Psoas muscle (tissue), 8 donors: ENCODE data around the gene LRRC73. TPM values are rescaled to one million over a fixed set of nuclear protein-coding genes. Genes with fewer than 3 reads are reported as not detected.
A peak's percentile ranks its signal among the peaks of the same experiment; 100 is the strongest.

Experiments
- ATAC-seq, 4 donors: fragments of 200-7000 bp; cut with Tn5 transposase; one replicate each; pipeline ENCODE4 v1.9.1; 2020; ENCODE audit warnings: moderate library complexity in 3 of 4, mild to moderate bottlenecking in 2 of 4
- DNase-seq, 2 donors: peaks; one replicate each; pipeline ENCODE4 v3.0.0-alpha.2; 2020
- H3K27ac ChIP-seq: fragments of 200-600 bp; one replicate; pipeline ENCODE4 v1.8.0; 2022
- H3K27me3 ChIP-seq, 3 donors: fragments of 200-600 bp in 1 of 3; one replicate each; pipeline versions ENCODE4 v1.6.1 to v1.8.0; 2013 to 2022; ENCODE audit warnings: low read length in 2 of 3, mild to moderate bottlenecking in 2 of 3, moderate library complexity in 1 of 3; ENCODE audit not compliant: insufficient read depth in 3 of 3
- H3K36me3 ChIP-seq, 2 donors: fragments of 200-600 bp in 1 of 2; one replicate each; pipeline versions ENCODE4 v1.6.1 to v1.8.0; 2013 to 2022; ENCODE audit warnings: low read depth in 1 of 2, mild to moderate bottlenecking in 1 of 2, moderate library complexity in 1 of 2; ENCODE audit not compliant: insufficient read depth in 1 of 2
- H3K4me1 ChIP-seq: fragments of 200-600 bp; one replicate; pipeline ENCODE4 v1.8.0; 2022
- H3K4me3 ChIP-seq: fragments of 200-600 bp; one replicate; pipeline ENCODE4 v1.8.0; 2022; ENCODE audit warnings: mild to moderate bottlenecking
- H3K9me3 ChIP-seq: fragments of 200-600 bp; one replicate; pipeline ENCODE4 v1.8.0; 2022
- WGBS, 3 donors: extraction: QIAGEN DNeasy Blood & Tissue Kit; methylation state at CpG; one replicate each; pipeline versions ENCODE4 v1.1.6 to v1.1.7; 2013; 5-methylcytosine and 5-hydroxymethylcytosine counted together
- intact Hi-C, 2 donors: fragments of 100-400 bp; cut with DNase I; formaldehyde crosslinking; loops; one replicate each; pipeline versions ENCODE4 v1.11.0 to v1.14.2; 2022
- polyA plus RNA-seq, 3 donors: library from polyadenylated mRNA; stranded (reverse); fragments of 200-250 nt; gene quantifications; one replicate each; pipeline ENCODE4 v1.2.3, GENCODE V29; 2013
- total RNA-seq, 4 donors: library from RNA; stranded (reverse); fragmentation: NEBNext Ultra II Directional in 2 of 4; extraction: Animal tissue kit (Norgen Biotek cat#: 25700) in 2 of 4; gene quantifications; one replicate each; pipeline versions ENCODE4 v1.2.1 to v1.2.4, GENCODE V29; 2021 to 2023
- TF ChIP-seq, protein P1 (sequence below): fragments of 200-600 bp; IDR thresholded peaks from one replicate; pipeline ENCODE4 v1.8.0; 2022; ENCODE audit warnings: antibody characterized with exemption
- donor health status: healthy with polysubstance abuse.
- donor health status: DM: no; HTN: no; CAD: no; lungs with moderate emphysema.
- donor health status: Bipolar disorder and iron deficiency.
- donor health status: healthy.
- donor health status: DM: yes; HTN: yes; CAD: no.
- donor health status: DM: no; HTN: no; CAD: no.
- donor health status: DM: no; HTN: no; CAD: no.
- donor health status: DM: yes; HTN: yes; CAD: no.

LRRC73 gene
- total and polyA plus RNA-seq, 7 donors: 0.10 to 0.29 (median 0.23) TPM; not detected in 3

- Histone ChIP-seq H3K9me3 (no peaks in the 10 kb centered on the region), H3K27me3 (peaks cover 0 to 9% (median 0%) of the 10 kb centered on the region in 3 donors), H3K27ac (no peak overlapping the region), H3K4me1 (peaks cover 12% of the 10 kb centered on the region), H3K36me3 (peaks cover 9 to 57% of the 10 kb centered on the region in 2 donors), H3K4me3 (no peak overlapping the region)
- ATAC-seq (no peak), DNase-seq (peak in 1 of 2 donors; percentile 40)
- TF ChIP-seq, protein P1, sequence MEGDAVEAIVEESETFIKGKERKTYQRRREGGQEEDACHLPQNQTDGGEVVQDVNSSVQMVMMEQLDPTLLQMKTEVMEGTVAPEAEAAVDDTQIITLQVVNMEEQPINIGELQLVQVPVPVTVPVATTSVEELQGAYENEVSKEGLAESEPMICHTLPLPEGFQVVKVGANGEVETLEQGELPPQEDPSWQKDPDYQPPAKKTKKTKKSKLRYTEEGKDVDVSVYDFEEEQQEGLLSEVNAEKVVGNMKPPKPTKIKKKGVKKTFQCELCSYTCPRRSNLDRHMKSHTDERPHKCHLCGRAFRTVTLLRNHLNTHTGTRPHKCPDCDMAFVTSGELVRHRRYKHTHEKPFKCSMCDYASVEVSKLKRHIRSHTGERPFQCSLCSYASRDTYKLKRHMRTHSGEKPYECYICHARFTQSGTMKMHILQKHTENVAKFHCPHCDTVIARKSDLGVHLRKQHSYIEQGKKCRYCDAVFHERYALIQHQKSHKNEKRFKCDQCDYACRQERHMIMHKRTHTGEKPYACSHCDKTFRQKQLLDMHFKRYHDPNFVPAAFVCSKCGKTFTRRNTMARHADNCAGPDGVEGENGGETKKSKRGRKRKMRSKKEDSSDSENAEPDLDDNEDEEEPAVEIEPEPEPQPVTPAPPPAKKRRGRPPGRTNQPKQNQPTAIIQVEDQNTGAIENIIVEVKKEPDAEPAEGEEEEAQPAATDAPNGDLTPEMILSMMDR: no peak
- intact Hi-C loops: no loop called here
- WGBS, 3 donors: 61 to 68% (median 65%) methylated on average over 8 of the region's 8 CpGs
Measured at GRCh38 chr6:43508481-43509141, 1.5 kb downstream of the LRRC73 start.

DNA sequence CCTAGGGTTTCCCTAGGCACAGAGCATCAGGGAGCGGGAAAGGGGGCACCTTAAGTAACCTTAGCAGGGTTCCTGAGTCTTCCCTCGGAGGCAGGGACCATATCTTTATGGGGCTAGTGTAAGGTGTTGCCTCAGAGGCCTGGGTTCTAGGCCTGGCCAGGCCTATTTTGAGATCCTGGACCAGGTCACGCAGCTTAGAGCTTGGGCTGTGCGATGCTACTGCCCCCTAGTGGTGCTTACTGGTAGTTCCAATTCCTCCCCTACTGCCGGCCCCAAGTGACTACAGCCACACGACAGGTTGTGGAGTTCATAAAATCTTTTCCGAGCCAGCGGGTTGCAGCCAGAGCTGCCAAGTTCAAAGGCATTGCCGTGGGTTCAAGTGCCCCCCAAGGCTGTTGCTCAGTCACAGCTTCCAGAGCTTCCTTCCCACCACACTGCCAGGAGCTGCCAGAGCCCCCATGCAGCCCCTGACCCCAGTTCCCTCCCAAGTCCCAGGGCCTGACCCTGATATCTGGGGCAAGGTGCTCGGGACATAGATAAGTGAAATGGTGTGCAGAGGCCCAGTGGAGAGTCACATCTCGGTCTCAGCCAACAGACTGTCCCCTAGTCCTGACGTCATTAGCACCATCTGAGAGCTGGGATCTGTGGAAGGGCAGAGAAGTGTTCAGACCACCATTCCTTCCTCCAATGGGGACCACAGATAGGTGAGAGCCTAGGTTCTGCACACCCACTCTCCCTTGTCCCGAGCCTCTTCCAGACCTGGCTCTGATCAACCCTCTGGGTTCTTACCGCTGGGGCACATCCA, 3.3 kb downstream of the LRRC73 start:
- Histone ChIP-seq H3K4me3 (no peak overlapping the region), H3K27ac (no peak overlapping the region), H3K4me1 (peaks cover 8% of the 10 kb centered on the region), H3K27me3 (peaks cover 0 to 9% (median 0%) of the 10 kb centered on the region in 3 donors), H3K9me3 (no peaks in the 10 kb centered on the region), H3K36me3 (peaks cover 0 to 57% of the 10 kb centered on the region in 2 donors)
- peak; percentile 71 to 78 (median 77) for ATAC-seq
- 23 to 27% (median 26%) methylated on average over 14 of the region's 14 CpGs for WGBS, 3 donors
- intact Hi-C loops: loop anchor here (1.0 to 2.0 kb wide), 3 partner anchors 52 to 122 kb away; partner anchors contain the start of gene DLK2 (in 1 of the 2)
- TF ChIP-seq, protein P1: peak; percentile 97
- peak; percentile 70 to 82 for DNase-seq

DNA sequence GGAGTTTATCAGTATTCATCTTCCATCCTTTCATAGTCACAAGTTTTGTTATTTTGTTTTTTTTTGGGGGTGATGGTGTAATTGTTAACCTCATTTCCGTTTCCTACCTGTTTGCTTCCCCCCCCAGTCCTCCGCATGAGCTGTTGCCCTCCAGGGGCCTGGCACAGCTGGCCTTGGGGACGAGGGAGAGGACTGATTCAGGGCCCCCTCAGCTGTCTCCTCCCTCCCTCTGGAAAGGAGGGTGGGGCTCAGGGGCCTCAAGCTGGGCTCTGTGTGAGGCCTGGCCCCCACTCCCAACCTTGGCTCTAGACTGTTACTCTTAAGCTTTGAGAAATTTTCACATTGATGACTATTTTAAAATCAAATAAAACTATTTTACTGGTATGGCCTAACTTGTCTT, 4.0 kb downstream of the LRRC73 start:
- DNase-seq: no peak
- H3K27me3 ChIP-seq: peaks cover 0 to 9% (median 0%) of the 10 kb centered on the region in 3 donors
- no peak overlapping the region for H3K27ac ChIP-seq
- H3K4me1 ChIP-seq: peaks cover 8% of the 10 kb centered on the region
- 65 to 67% (median 66%) methylated on average over 3 of the region's 3 CpGs for WGBS, 3 donors
- intact Hi-C loops: loop anchor here (1.0 to 2.0 kb wide), 3 partner anchors 51 to 121 kb away; partner anchors contain the start of gene DLK2 (in 1 of the 2)
- no peak for ATAC-seq
- TF ChIP-seq, protein P1: no peak
- H3K36me3 ChIP-seq: peaks cover 0 to 53% of the 10 kb centered on the region in 2 donors
- no peak overlapping the region for H3K4me3 ChIP-seq
- no peaks in the 10 kb centered on the region for H3K9me3 ChIP-seq

- H3K4me1 ChIP-seq: peaks cover 7% of the 10 kb centered on the region
- peaks cover 0 to 9% (median 0%) of the 10 kb centered on the region in 3 donors for H3K27me3 ChIP-seq
- 51 to 61% (median 57%) methylated on average over 6 of the region's 6 CpGs for WGBS, 3 donors
- no peak for ATAC-seq
- intact Hi-C loops: loop anchor here (1.0 to 2.0 kb wide), 3 partner anchors 51 to 120 kb away; partner anchors contain the start of gene DLK2 (in 1 of the 2)
- no peak overlapping the region for H3K27ac ChIP-seq
- TF ChIP-seq, protein P1: no peak
- H3K9me3 ChIP-seq: no peaks in the 10 kb centered on the region
- DNase-seq: no peak
- H3K4me3 ChIP-seq: no peak overlapping the region
- peaks cover 0 to 53% of the 10 kb centered on the region in 2 donors for H3K36me3 ChIP-seq
Measured at GRCh38 chr6:43505718-43506117, 4.4 kb downstream of the LRRC73 start.
